Endothelial cell of umbilical vein (primary cell): ENCODE results near the gene SCFD1. TPM values are rescaled to one million over a fixed set of nuclear protein-coding genes. Genes with fewer than 3 reads are reported as not detected.

Experiments used
- BruUV-seq: library from RNA; stranded (reverse); fragments of 400-500 nt; replicated peaks from 2 replicates; lab custom pipeline; 2021; lab: Mats Ljungman, UMichigan
- CTCF ChIA-PET: fragments of 300-600, 350-600 bp; sonication (Branson Sonifier 250); formaldehyde crosslinking; loops from one replicate; lab custom pipeline; 2021; ENCODE audit warnings: antibody characterized with exemption, inconsistent platforms; lab: Charles Lee
- POLR2A ChIA-PET: fragments of 300-600, 350-600 bp; sonication (Branson Sonifier 250); formaldehyde crosslinking; loops from one replicate; lab custom pipeline; 2021; ENCODE audit warnings: antibody characterized with exemption, inconsistent platforms; lab: Charles Lee
- DNase-seq: peaks from one replicate; pipeline ENCODE4 v3.0.0-alpha.2; 2011; ENCODE audit warnings: low read depth, low spot score
- FAIRE-seq: peaks from 2 replicates; lab custom pipeline; 2011; peaks lifted over from hg19 to GRCh38; lab: Jason Lieb, UNC
- H2AFZ ChIP-seq: 2 replicates; pipeline ENCODE4 v1.6.0; 2012; ENCODE audit warnings: low read depth, low read length, control low read depth, inconsistent platforms
- H3K27ac ChIP-seq: 2 replicates; pipeline ENCODE4 v1.5.1; 2011; ENCODE audit warnings: low read depth, mild to moderate bottlenecking, control low read depth, low read length, moderate library complexity; ENCODE audit not compliant: insufficient read depth
- H3K27me3 ChIP-seq, 2 experiments: 2 replicates each; pipeline versions ENCODE4 v1.6.0 to v1.6.1; 2011; ENCODE audit warnings: low read length in 2 of 2, mixed read lengths in 1 of 2; ENCODE audit not compliant: control insufficient read depth in 2 of 2, insufficient read depth in 2 of 2
- H3K36me3 ChIP-seq, 2 experiments: 2 replicates in 1 of 2; 3 replicates in 1 of 2; pipeline ENCODE4 v1.5.1; 2011; ENCODE audit warnings: low read length in 2 of 2, mild to moderate bottlenecking in 1 of 2, moderate library complexity in 1 of 2; ENCODE audit not compliant: control insufficient read depth in 2 of 2, insufficient read depth in 2 of 2; ENCODE audit errors: extremely low read depth in 1 of 2
- H3K4me1 ChIP-seq: 3 replicates; pipeline ENCODE4 v1.5.1; 2011; ENCODE audit warnings: mild to moderate bottlenecking, low read length; ENCODE audit not compliant: control insufficient read depth, insufficient read depth; ENCODE audit errors: extremely low read depth
- H3K4me2 ChIP-seq: 2 replicates; pipeline ENCODE4 v1.6.1; 2011; ENCODE audit warnings: low read length, control low read depth, mixed read lengths; ENCODE audit not compliant: insufficient read depth
- H3K4me3 ChIP-seq, 3 experiments: fragments of 200-600 bp in 1 of 3; sonication (generic), shearing (Covaris generic) in 1 of 3; replicated peaks in 1 of 3; 2 replicates each; pipeline ENCODE4 v1.5.1; 2011 to 2016; ENCODE audit warnings: control low read depth in 3 of 3, low read length in 3 of 3, mild to moderate bottlenecking in 2 of 3, inconsistent platforms in 1 of 3, low read depth in 1 of 3, moderate library complexity in 1 of 3; ENCODE audit not compliant: insufficient read depth in 1 of 3
- H3K79me2 ChIP-seq: 2 replicates; pipeline ENCODE4 v1.6.0; 2012; ENCODE audit warnings: low read length, inconsistent platforms; ENCODE audit not compliant: control insufficient read depth, insufficient read depth
- H3K9ac ChIP-seq: replicated peaks from 2 replicates; pipeline ENCODE3; 2011; ENCODE audit warnings: low read length, control low read depth; ENCODE audit not compliant: insufficient read depth; ENCODE audit errors: extremely low read depth
- H3K9me1 ChIP-seq: replicated peaks from 3 replicates; pipeline ENCODE4 v1.6.0; 2011; ENCODE audit warnings: mild to moderate bottlenecking, low read length; ENCODE audit not compliant: control insufficient read depth, insufficient read depth; ENCODE audit errors: extremely low read depth
- H3K9me3 ChIP-seq: replicated peaks from 2 replicates; pipeline ENCODE4 v1.5.1; 2012; ENCODE audit warnings: low read length, inconsistent platforms; ENCODE audit not compliant: control insufficient read depth, insufficient read depth
- H4K20me1 ChIP-seq: replicated peaks from 2 replicates; pipeline ENCODE3; 2011; ENCODE audit warnings: mild to moderate bottlenecking, low read length; ENCODE audit not compliant: control insufficient read depth, insufficient read depth; ENCODE audit errors: extremely low read depth
- EZH2 ChIP-seq: IDR thresholded peaks from 2 replicates; pipeline ENCODE4 v1.6.1; 2012; ENCODE audit warnings: borderline replicate concordance, low read depth, mild to moderate bottlenecking, moderate library complexity, low read length, inconsistent platforms; ENCODE audit not compliant: severe bottlenecking
- FOS ChIP-seq: IDR thresholded peaks from 2 replicates; pipeline ENCODE4 v1.6.1; 2011; ENCODE audit warnings: mild to moderate bottlenecking, low read length, moderate library complexity, borderline replicate concordance; ENCODE audit not compliant: insufficient read depth
- GATA2 ChIP-seq: IDR thresholded peaks from 2 replicates; pipeline ENCODE4 v1.7.0; 2011; ENCODE audit warnings: low read depth, mild to moderate bottlenecking, moderate library complexity, mixed read lengths, low read length; ENCODE audit not compliant: insufficient read length, insufficient read depth
- JUN ChIP-seq: IDR thresholded peaks from 2 replicates; pipeline ENCODE4 v1.6.1; 2011; ENCODE audit warnings: borderline replicate concordance, low read depth; ENCODE audit not compliant: insufficient read length, insufficient read depth
- MYC ChIP-seq: IDR thresholded peaks from one replicate; pipeline ENCODE4 v1.6.1; 2011; ENCODE audit warnings: mild to moderate bottlenecking, low read depth, low read length
- POLR2A ChIP-seq: IDR thresholded peaks from 2 replicates; pipeline ENCODE4 v1.6.1; 2012; ENCODE audit warnings: low read depth, mild to moderate bottlenecking, control low read depth, low read length
- POLR2AphosphoS5 ChIP-seq: IDR thresholded peaks from 2 replicates; pipeline ENCODE4 v1.6.1; 2012; ENCODE audit warnings: low read depth, mild to moderate bottlenecking, control low read depth, low read length, moderate library complexity; ENCODE audit not compliant: insufficient read depth
- dilution Hi-C: fragments of 300-500 bp; cut with MboI; formaldehyde crosslinking; loops from one replicate; pipeline ENCODE4 v1.15.0; 2019; ENCODE audit warnings: low sequenced_read_pairs; ENCODE audit not compliant: extremely low pct_ligation_motif_present
- intact Hi-C: fragments of 100-400 bp; cut with micrococcal nuclease; formaldehyde crosslinking; loops from one replicate; pipeline ENCODE4 v1.10.0; 2022
- polyA plus RNA-seq, 4 experiments: library from polyadenylated mRNA; depleted of rRNA in 3 of 4; stranded (reverse) in 3 of 4; unstranded in 1 of 4; fragments of >200 nt; gene quantifications; 2 replicates each; pipeline versions ENCODE4 v1.2.1 to v1.2.3, GENCODE V29; 2011 to 2012; ENCODE audit warnings: missing spikeins in 1 of 4
- total RNA-seq: library from RNA; stranded (reverse); gene quantifications from 2 replicates; pipeline ENCODE4 v1.2.3, GENCODE V29; 2021
- TF ChIP-seq, protein P1 (sequence below), 2 donors: IDR thresholded peaks; 1 replicate in 1 of 2; 2 replicates in 1 of 2; pipeline ENCODE4 v1.5.1; 2011; ENCODE audit warnings: low read length in 2 of 2, mild to moderate bottlenecking in 2 of 2, moderate library complexity in 2 of 2, control low read depth in 1 of 2, inconsistent platforms in 1 of 2, low read depth in 1 of 2; ENCODE audit not compliant: insufficient read depth in 1 of 2; ENCODE audit errors: extremely low read depth in 1 of 2
- TF ChIP-seq, protein P2 (sequence below): IDR thresholded peaks from 2 replicates; pipeline ENCODE4 v1.6.1; 2011; ENCODE audit not compliant: insufficient read depth, insufficient read length

Gene SCFD1
- total and polyA plus RNA-seq, 2 donors (not counting 3 experiments of a cell fraction or from before 2014, with no cell fraction given) = 21.3 to 59.9 TPM

DNA sequence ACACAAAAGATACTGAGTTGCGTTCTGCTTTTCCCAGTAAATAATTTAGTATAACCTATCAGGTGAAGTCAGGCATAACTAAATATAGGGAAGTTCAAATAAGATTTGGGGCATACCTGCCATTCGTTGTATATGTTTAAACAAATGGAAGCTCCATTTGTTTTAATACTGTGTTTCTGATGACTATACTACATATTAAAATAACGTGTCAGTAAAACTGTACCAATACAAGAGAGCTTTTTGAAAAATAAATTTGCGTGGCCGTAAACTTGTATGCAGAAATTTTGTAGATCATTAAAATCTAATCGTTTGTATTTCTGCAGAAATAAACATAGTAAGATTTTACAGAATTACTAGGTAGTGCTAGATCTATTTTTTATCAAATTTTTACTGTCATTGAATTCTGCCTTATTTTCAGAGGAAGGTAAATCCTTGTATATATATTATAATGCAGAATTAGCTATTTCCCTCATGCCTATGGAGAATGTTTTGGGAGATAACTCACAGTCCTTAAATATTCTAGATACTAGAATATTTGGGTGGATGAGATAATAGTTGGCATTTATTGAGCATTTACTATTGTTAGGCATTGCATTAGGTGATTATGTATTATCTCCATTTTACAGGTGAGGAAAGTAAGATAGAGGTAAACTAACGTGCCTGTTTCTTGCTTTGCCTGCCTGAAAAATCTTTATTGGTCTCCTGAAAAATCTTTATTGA lies 1.5 kb downstream of the SCFD1 start:
- TF ChIP-seq, protein P1, sequence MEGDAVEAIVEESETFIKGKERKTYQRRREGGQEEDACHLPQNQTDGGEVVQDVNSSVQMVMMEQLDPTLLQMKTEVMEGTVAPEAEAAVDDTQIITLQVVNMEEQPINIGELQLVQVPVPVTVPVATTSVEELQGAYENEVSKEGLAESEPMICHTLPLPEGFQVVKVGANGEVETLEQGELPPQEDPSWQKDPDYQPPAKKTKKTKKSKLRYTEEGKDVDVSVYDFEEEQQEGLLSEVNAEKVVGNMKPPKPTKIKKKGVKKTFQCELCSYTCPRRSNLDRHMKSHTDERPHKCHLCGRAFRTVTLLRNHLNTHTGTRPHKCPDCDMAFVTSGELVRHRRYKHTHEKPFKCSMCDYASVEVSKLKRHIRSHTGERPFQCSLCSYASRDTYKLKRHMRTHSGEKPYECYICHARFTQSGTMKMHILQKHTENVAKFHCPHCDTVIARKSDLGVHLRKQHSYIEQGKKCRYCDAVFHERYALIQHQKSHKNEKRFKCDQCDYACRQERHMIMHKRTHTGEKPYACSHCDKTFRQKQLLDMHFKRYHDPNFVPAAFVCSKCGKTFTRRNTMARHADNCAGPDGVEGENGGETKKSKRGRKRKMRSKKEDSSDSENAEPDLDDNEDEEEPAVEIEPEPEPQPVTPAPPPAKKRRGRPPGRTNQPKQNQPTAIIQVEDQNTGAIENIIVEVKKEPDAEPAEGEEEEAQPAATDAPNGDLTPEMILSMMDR (IDR thresholded peaks at IDR 0.05; ENCODE audit: extremely low read depth in 1 of 2, insufficient read depth in 1 of 2, low read depth in 1 of 2, low read length in 2 of 2) = no peak
- TF ChIP-seq, protein P2, sequence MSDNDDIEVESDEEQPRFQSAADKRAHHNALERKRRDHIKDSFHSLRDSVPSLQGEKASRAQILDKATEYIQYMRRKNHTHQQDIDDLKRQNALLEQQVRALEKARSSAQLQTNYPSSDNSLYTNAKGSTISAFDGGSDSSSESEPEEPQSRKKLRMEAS = no peak
- Histone ChIP-seq H3K9me1 (no peaks in the 10 kb centered on the region), H4K20me1 (no peaks in the 10 kb centered on the region), H3K79me2 (peaks cover 52% of the 10 kb centered on the region), H3K4me3 (peak overlapping the region in 2 of 3 experiments; percentile 27 to 78), H3K9me3 (no peaks in the 10 kb centered on the region), H3K27ac (no peak overlapping the region), H3K27me3 (no peaks in the 10 kb centered on the region), H3K4me1 (peaks cover 7% of the 10 kb centered on the region), H3K36me3 (no peaks in the 10 kb centered on the region), H3K9ac (no peak overlapping the region), H3K4me2 (peak overlapping the region; percentile 96), H2AFZ (no peak overlapping the region)
- intact Hi-C loops (loop anchor here (10.0 kb wide), 1 partner anchor 399 kb away; no protein-coding TSS in a partner anchor), dilution Hi-C loops (no loop called here)
- no peak for DNase-seq
- BruUV-seq = no TSS peak
- POLR2A ChIA-PET = no interaction called here
- FAIRE-seq = no peak
- CTCF ChIA-PET = interaction anchor here (2.1 kb wide), 1 partner anchor 34 kb away, joined by 6 read pairs; no protein-coding TSS in a partner anchor

DNA sequence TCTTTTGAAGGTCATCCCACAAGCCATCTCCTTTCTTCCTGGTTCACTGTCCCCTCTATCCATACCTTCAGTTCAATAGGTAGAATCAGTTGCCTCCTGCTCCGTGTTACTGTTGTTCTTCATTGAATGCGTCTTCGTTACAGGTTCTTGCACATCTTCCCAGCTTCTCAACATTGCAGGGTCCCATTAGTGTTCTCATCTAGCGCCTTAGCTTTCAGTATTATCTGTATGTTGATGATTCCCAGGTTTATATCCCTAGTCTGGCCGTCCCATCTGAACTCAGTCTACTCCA lies 2.0 kb downstream of the SCFD1 start:
- intact Hi-C loops (loop anchor here (10.0 kb wide), 1 partner anchor 399 kb away; no protein-coding TSS in a partner anchor), dilution Hi-C loops (no loop called here)
- Histone ChIP-seq H3K9me3 (no peaks in the 10 kb centered on the region), H3K27ac (no peak overlapping the region), H3K27me3 (no peaks in the 10 kb centered on the region), H3K79me2 (peaks cover 56% of the 10 kb centered on the region), H4K20me1 (no peaks in the 10 kb centered on the region), H3K4me1 (peaks cover 7% of the 10 kb centered on the region), H3K9ac (no peak overlapping the region), H3K9me1 (no peaks in the 10 kb centered on the region), H3K4me3 (no peak overlapping the region), H2AFZ (no peak overlapping the region), H3K36me3 (no peaks in the 10 kb centered on the region), H3K4me2 (peak overlapping the region; percentile 8)
- POLR2A ChIA-PET = no interaction called here
- TF ChIP-seq JUN (no peak), EZH2 (no peak), POLR2AphosphoS5 (no peak), MYC (no peak), GATA2 (no peak), FOS (no peak), POLR2A (no peak)
- TF ChIP-seq, protein P1 (IDR thresholded peaks at IDR 0.05; ENCODE audit: extremely low read depth in 1 of 2, insufficient read depth in 1 of 2, low read depth in 1 of 2, low read length in 2 of 2) = no peak
- TF ChIP-seq, protein P2 = no peak
- FAIRE-seq (no peak), DNase-seq (no peak)
- CTCF ChIA-PET = no interaction called here
- no TSS peak for BruUV-seq
